Natural killer cell (primary cell): ENCODE measurements around the gene RBM14. TPM values are rescaled to one million over a fixed set of nuclear protein-coding genes. Genes with fewer than 3 reads are reported as not detected.

Experiments used
- ATAC-seq, 3 donors: fragments of 150-1000 bp in 2 of 3; fragments of 200-7000 bp in 1 of 3; cut with Tn5 transposase; 1 replicate in 1 of 3; 2 replicates in 2 of 3; pipeline ENCODE4 v1.10.0; 2021; ENCODE audit warnings: mild to moderate bottlenecking in 2 of 3, moderate library complexity in 2 of 3
- DNase-seq, 2 donors: peaks; one replicate each; pipeline versions ENCODE4 v3.0.0 to v3.0.0-alpha.2; 2013 to 2021; ENCODE audit warnings: mixed read lengths in 1 of 2
- H3K27ac ChIP-seq: one replicate; pipeline ENCODE4 v1.5.1; 2013; ENCODE audit warnings: mild to moderate bottlenecking, low read length
- H3K27me3 ChIP-seq: one replicate; pipeline ENCODE4 v1.6.1; 2013; ENCODE audit warnings: low read length; ENCODE audit not compliant: control insufficient read depth, insufficient read depth
- H3K36me3 ChIP-seq: one replicate; pipeline ENCODE4 v1.6.1; 2013; ENCODE audit warnings: low read length; ENCODE audit not compliant: control insufficient read depth, insufficient read depth
- H3K4me1 ChIP-seq: one replicate; pipeline ENCODE4 v1.6.1; 2013; ENCODE audit warnings: low read length; ENCODE audit not compliant: control insufficient read depth, insufficient read depth
- H3K4me3 ChIP-seq: one replicate; pipeline ENCODE4 v1.5.1; 2013; ENCODE audit warnings: low read length
- H3K9me3 ChIP-seq: one replicate; pipeline ENCODE4 v1.6.1; 2013; ENCODE audit warnings: low read length; ENCODE audit not compliant: control insufficient read depth, insufficient read depth
- H3K27ac Mint-ChIP-seq, 2 donors: one replicate each; pipeline ENCODE4 v1.8.0; 2022; ENCODE audit warnings: mild to moderate bottlenecking in 2 of 2, mixed read lengths in 2 of 2, moderate library complexity in 1 of 2
- H3K27me3 Mint-ChIP-seq, 2 donors: one replicate each; pipeline ENCODE4 v1.8.0; 2022; ENCODE audit warnings: low read depth in 2 of 2, mixed read lengths in 2 of 2
- H3K36me3 Mint-ChIP-seq: one replicate; pipeline ENCODE4 v1.8.0; 2022; ENCODE audit warnings: mixed read lengths
- H3K4me1 Mint-ChIP-seq, 2 donors: one replicate each; pipeline ENCODE4 v1.8.0; 2022; ENCODE audit warnings: mixed read lengths in 2 of 2
- H3K4me3 Mint-ChIP-seq: one replicate; pipeline ENCODE4 v1.8.0; 2022; ENCODE audit warnings: mild to moderate bottlenecking, moderate library complexity, mixed read lengths
- H3K9me3 Mint-ChIP-seq, 2 donors: one replicate each; pipeline ENCODE4 v1.8.0; 2022; ENCODE audit warnings: mixed read lengths in 2 of 2
- CTCF ChIP-seq: fragments of 200-600 bp; IDR thresholded peaks from one replicate; pipeline ENCODE4 v1.8.0; 2022; ENCODE audit warnings: antibody characterized with exemption
- WGBS: methylation state at CpG from one replicate; pipeline ENCODE4 v1.1.7; 2013; ENCODE audit warnings: missing lambda C conversion rate; ENCODE audit not compliant: insufficient coverage; 5-methylcytosine and 5-hydroxymethylcytosine counted together
- intact Hi-C: fragments of 100-400 bp; cut with micrococcal nuclease; formaldehyde crosslinking; loops from one replicate; pipeline ENCODE4 v1.14.2; 2022
- total RNA-seq, 4 donors: library from RNA; stranded (reverse); fragments of 120-200 nt in 1 of 4; gene quantifications; one replicate each; pipeline versions ENCODE4 v1.2.3 to v1.2.4, GENCODE V29; 2013 to 2022

Gene RBM14
- total RNA-seq, 3 donors from 2014 or later (not counting 1 experiment from before 2014, with no cell fraction given) = 289 to 325 (median 307) TPM

- no peak overlapping the region for H3K4me3 ChIP-seq
- no peak overlapping the region for H3K27ac ChIP-seq
- H3K27me3 Mint-ChIP-seq = no peaks in the 10 kb centered on the region
- no peaks in the 10 kb centered on the region for H3K9me3 Mint-ChIP-seq
- DNase-seq (no peak), ATAC-seq (no peak)
- TF ChIP-seq CTCF = no peak
- peaks cover 22% of the 10 kb centered on the region for H3K4me1 ChIP-seq
- peak overlapping the region; percentile 18 for H3K4me3 Mint-ChIP-seq
- H3K36me3 Mint-ChIP-seq = no peaks in the 10 kb centered on the region
- H3K36me3 ChIP-seq = no peaks in the 10 kb centered on the region
- no peaks in the 10 kb centered on the region for H3K9me3 ChIP-seq
- no peaks in the 10 kb centered on the region for H3K27me3 ChIP-seq
- WGBS = 83% methylated on average over 1 of the region's 2 CpGs
- H3K4me1 Mint-ChIP-seq = peaks cover 29 to 42% of the 10 kb centered on the region in 2 donors
- H3K27ac Mint-ChIP-seq = peak overlapping the region in 1 of 2 donors; percentile 98
- intact Hi-C loops = no loop called here
Measured at GRCh38 chr11:66674964-66675602, 58.7 kb downstream of the RBM14 start.

- no peaks in the 10 kb centered on the region for H3K27me3 Mint-ChIP-seq
- Histone ChIP-seq H3K36me3 (no peaks in the 10 kb centered on the region), H3K9me3 (no peaks in the 10 kb centered on the region), H3K4me1 (peaks cover 22% of the 10 kb centered on the region), H3K27ac (no peak overlapping the region), H3K27me3 (no peaks in the 10 kb centered on the region), H3K4me3 (no peak overlapping the region)
- WGBS = 64% methylated on average over 15 of the region's 16 CpGs
- H3K27ac Mint-ChIP-seq = peak overlapping the region; percentile 98 to 100
- intact Hi-C loops = no loop called here
- no peaks in the 10 kb centered on the region for H3K9me3 Mint-ChIP-seq
- peak overlapping the region; percentile 98 for H3K4me3 Mint-ChIP-seq
- H3K36me3 Mint-ChIP-seq = no peaks in the 10 kb centered on the region
- DNase-seq (no peak), ATAC-seq (no peak)
- peaks cover 28 to 42% of the 10 kb centered on the region in 2 donors for H3K4me1 Mint-ChIP-seq
- TF ChIP-seq CTCF = no peak
Measured at GRCh38 chr11:66676282-66676919, 60.0 kb downstream of the RBM14 start.

Other genes starting within 250 kb of the RBM14 start
- 1 to 10 TPM; 1.5 to 1.8 (median 1.6) TPM for gene SLC29A2, start 244.9 kb upstream of the RBM14 start, total RNA-seq
- not detected for gene NPAS4, start 195.6 kb upstream of the RBM14 start, total RNA-seq
- 10 to 100 TPM; 20.7 to 24.2 (median 23.9) TPM for gene MRPL11, start 177.8 kb upstream of the RBM14 start, total RNA-seq
- 1 to 10 TPM; 5.3 to 6.3 (median 5.6) TPM for gene PELI3, start 149.7 kb upstream of the RBM14 start, total RNA-seq
- 10 to 100 TPM; 37.4 to 42.9 (median 38.6) TPM for gene DPP3, start 136.2 kb upstream of the RBM14 start, total RNA-seq
- gene BBS1, start 106.0 kb upstream of the RBM14 start, total RNA-seq = 10 to 100 TPM; 12.5 to 22.5 (median 18.1) TPM
- gene ZDHHC24, start 70.6 kb upstream of the RBM14 start, total RNA-seq = 10 to 100 TPM; 18.5 to 34.9 (median 28.9) TPM
- gene ACTN3, start 69.7 kb upstream of the RBM14 start, total RNA-seq = under 1 TPM; 0.33 to 1.00 (median 0.50) TPM
- gene CTSF, start 48.0 kb upstream of the RBM14 start, total RNA-seq = 10 to 100 TPM; 17.1 to 27.0 (median 24.8) TPM
- gene CCDC87, start 23.6 kb upstream of the RBM14 start, total RNA-seq = under 1 TPM; 0.40 to 0.68 (median 0.49) TPM
- gene CCS, start 23.4 kb upstream of the RBM14 start, total RNA-seq = 10 to 100 TPM; 27.1 to 35.6 (median 32.4) TPM
- 100 to 1,000 TPM; 219 to 241 (median 224) TPM for gene RBM4, start 22.1 kb downstream of the RBM14 start, total RNA-seq
- 10 to 100 TPM; 11.1 to 23.0 (median 12.4) TPM for gene RBM4B, start 61.3 kb downstream of the RBM14 start, total RNA-seq
- gene SPTBN2, start 112.6 kb downstream of the RBM14 start, total RNA-seq = 1 to 10 TPM in 1 of 3 donors, not detected in 2; 1.1 TPM
- gene RCE1, start 226.8 kb downstream of the RBM14 start, total RNA-seq = 10 to 100 TPM; 41.3 to 47.0 (median 41.7) TPM
- gene LRFN4, start 240.4 kb downstream of the RBM14 start, total RNA-seq = 1 to 10 TPM; 1.2 to 3.4 (median 2.0) TPM